GM19397 (cell line): ENCODE results near the gene APRT.
"Not testable (repeated sequence)": the region's sequence is repeated elsewhere in the genome, so short reads cannot be mapped to it uniquely, and the experiment has no call there.

Experiments
- ATAC-seq: cut with Tn5 transposase; IDR thresholded peaks from one replicate; pipeline ENCODE4 v1.9.1; 2021; ENCODE audit warnings: mild to moderate bottlenecking, moderate library complexity; ENCODE audit not compliant: unreplicated experiment

Gene APRT

DNA sequence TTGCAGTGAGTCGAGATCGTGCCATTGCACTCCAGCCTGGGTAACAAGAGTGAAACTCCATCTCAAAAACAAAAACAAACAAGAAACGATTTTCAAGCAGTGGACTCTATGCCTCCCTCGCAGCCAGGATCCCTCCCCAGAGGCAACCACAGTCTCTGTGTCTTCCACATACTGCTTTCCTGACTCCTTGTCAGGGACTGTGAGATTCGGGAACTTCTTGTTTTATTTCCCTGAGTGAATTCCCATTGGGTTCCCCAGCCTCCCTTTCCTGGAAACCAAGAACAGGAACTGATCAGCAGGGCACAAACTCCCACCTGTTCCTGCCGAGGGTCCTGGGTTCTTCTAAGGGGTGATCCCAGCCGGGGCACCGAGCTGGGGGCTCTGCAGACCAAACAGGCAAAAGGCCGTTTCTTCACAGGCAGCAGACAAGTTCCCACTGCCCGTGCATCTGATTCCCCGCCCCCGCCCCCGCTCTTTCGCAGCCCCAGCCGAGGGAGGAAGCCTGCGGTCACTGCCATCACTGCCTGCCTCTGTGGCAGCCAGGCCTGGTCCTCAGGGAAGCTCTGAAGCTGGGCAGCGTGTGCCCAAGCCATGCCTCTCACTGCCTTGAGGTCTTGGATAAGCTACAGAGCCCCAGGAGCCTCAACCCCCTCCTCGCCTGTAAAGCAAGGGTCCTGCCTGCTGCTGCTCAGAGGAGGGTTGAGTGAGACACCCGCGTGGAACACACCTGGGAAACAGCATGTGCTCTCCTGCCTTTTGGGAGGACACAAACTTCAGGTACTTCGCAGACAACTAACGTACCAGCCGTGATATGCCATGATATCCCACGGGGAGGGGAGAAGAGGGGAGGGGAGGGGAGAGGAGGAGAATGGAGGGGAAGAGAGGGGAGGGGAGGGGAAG, 21.2 kb downstream of the APRT start:
- no peak for ATAC-seq

DNA sequence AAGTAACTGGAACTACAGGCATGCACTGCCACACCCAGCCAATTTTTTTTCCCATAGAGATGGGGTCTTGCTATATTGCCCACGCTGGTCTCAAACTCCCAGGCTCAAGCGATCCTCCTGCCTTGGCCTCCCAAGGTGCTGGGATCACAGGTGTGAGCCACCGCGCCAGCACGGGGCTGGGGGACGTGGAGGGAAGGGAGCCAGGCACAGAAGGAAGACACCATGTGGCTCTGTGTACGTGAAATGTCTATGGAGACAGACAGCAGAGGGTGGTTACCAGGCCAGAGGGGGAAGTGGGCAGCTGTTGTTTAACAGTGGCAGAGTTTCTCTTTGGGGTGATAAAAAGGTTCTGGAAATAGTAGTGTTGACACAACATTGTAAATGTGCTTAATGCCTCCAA, 22.1 kb downstream of the APRT start:
- ATAC-seq = no peak

DNA sequence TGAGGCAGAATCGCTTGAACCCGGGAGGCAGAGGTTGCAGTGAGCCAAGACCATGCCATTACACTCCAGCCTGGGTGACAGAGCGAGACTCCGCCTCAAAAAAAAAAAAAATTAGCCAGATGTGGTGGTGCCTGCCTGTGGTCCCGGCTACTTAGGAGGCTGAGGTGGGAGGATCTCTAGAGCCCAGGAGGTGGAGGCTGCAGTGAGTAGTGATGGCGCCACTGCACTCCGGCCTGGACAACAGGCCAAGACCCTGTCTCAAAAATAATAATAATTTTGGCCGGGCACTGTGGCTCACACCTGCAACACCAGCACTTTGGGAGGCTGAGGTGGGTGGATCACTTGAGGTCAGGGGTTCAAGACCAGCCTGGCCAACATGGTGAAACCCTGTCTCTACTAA, 23.0 kb downstream of the APRT start:
- ATAC-seq = not testable (repeated sequence)

DNA sequence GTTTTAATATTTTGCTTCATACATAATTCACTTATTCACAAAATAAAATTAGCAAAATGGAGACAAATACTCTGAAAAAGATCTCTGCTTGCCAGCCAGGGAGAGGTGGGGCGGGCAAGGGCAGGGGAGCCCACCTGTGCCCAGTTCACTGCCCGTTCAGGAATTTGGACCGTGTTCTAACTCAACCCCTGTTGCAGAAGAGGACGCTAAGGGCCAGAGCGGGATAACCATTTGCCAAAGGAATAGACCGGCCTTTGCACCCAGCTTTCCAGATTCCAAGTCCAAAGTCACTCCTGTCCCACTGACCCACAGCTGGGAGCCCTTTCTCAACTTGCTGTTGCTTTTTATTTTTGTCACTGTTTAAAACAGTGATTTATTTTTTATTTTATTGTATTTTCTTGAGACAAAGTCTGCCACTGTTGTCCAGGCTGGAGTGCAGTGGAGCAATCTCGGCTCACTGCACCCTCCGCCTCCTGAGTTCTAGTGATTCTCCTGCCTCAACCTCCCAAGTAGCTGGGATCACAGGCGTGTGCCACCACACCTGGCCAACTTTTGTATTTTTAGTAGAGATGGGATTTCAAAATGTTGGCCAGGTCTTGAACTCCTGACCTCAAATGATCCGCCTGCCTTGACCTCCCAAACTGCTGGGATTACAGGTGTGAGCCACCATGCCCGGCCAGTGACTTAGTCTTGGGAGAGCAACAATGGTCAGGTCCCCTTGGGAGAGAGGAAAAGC, 24.0 kb downstream of the APRT start:
- ATAC-seq = no peak

DNA sequence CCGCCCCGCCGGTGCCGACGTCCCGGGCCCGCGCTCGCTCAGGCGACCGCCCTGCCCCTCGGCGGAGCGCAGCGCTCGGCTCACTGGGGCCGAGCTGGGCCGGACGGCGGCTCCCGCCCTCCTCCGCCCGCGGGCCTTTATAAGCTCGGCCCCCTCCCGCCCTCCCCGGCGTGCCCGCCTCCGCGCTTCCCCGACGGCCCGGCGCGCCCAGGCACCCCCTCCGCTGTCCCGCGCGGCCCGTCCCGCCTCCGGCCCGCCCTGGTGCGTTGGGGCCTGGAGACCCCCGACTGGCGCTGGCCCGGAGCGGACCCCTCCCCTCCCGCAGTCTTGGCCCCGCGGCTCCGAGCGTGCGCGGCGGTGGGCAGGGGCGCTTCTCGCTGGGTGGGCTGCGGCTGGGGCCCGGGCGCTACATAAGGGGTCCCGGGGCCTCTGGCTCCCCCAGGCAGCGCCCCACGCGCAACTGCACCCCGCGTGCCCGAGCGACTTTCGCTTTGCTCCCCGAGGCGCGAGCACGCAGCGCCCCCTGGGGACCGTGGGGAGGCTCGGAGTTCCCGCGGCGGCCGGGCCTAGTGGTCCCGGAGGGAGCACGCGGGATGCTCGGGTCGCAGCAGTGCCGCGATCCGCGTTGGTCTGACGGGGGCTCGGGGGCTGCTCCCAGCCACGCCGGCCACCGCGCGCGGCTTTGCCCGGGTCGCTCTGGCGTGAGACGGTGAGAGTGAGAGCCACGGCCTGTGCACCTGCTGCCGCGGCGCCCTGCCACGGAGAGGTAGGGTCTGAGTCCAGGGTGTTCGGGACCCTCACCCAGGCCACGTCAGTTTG, 26.4 kb downstream of the APRT start, which contains the start of gene PIEZO1:
TSS of gene PIEZO1 (minus strand) at position 115 of the 819 bp plus-strand sequence. CDS start 256 bp downstream, outside the sequence.
- ATAC-seq = no peak

DNA sequence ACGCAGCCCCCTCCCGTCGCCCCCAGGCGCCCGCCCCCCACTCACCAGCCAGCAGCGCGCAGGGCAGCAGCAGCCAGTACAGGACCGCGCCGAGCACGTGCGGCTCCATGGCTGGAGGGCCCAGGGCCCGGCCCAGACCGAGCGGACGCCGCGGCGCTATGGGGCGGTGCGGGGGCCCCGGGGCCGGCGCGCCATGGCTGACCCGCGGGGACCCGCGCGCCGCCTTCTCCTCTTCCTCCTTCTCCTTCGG, 26.9 kb downstream of the APRT start:
- ATAC-seq = no peak

DNA sequence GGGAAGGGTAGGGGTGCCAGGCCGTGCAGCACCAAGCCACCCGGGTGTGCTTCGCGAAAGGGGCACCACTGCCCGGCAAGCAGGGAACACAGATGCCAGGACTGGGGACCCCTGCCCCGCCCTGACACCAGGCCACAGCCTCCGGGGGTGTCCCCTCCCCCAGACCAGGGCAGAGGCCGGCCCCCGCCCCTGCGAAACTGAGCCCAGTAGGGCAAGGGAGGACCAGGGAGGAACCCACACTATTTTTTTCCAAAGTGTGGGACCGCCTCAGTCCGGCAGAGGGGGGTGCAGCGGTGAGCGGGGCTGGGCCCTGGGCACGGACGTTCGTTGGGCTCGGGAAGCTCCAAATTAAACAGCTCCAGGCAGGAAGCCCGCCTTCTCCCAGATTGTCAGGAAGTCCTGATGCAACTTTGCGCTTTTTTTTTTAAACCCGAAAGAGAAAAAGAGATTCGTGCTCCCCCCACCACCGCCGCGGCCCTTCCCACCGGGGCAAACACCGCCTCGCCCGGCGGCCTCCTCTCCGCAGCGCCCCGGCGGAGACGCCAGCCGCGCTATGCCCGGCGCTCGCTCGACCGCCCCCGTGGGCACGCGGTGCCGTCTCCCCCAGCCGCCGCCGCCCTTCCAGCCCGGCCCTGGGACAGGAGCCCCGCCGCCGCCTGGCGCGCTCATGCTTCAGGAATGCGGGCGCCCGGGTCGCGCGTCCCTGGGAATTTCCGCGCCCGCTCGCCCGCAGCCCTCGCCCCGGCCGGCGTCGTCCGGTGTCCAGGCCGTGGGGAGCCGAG, 27.5 kb downstream of the APRT start:
- ATAC-seq = no peak

DNA sequence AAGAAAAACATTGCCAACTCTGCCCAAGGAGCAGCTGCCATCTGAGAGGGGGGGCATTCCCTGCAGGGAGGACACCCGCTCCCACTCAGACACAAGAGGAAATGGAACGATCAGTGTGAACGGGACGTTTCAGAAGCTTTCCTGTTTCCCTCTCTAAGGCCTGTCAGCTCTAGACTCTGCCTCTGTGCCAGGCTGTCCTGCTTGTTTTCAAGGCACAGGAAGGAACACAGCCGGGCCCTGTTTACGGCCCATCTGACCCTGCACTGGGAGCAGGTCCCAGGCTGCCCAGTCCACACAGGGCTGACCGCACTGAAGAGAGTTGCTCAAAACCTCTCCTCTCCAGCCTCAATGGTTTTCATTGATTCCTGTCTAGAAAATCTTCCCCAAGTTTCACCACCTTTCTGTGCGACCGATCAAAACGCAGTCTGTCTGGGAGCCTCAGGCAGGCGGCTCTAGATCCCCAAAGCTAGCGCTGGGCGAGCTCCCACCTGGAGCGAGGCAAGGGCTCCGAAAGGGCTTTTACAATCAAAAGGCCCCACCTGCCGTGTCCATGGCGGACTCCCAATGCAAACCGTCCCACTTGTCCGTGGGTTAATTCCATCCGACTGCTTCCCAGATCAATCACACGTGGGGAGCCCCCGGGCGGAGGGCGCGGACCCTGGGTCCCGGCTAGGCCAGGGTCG, 28.2 kb downstream of the APRT start:
- no peak for ATAC-seq

DNA sequence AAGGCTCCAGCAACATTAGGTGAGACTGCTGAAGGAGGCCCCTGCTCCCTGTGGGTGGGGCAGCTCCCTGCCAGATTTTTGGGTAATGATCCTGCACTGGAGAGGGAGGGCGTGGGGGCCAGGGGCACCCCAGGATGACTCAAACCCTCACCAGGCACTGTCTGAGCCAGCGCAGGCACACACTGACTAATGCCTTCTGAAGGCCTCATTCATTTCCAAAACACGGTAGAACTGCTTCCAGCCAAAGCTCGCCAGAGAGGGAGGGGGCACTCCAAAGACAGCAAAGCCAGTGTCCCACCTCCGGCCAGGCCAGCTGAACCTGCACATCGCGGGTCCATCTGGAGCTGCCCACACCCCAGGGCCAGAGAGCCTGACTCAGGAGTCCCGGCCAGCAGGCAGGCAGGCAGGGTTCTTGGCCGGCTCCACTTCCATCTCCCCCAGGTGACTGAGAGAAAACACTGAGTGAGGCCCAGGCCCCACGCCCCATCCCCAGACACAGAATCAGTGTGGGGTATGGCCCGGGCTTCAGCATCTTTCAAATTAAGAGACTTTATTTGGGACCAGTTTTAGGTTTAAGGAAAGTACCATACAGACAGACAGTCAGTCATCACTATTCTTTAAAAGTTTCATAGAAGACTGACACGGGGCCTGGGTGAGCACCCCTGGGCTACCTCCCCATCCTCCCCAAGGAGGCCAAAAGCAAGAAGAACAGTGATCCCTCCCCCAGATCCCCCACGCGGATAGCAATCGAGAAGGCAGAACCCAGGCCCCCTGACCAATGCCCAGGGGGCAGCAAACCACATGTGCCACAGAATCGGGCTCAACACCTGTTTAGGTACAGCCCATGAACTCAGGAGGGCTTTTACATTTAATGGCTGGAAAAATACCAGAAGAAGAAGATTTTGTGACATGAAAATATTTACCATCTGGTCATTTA, 29.0 kb downstream of the APRT start:
- no peak for ATAC-seq

DNA sequence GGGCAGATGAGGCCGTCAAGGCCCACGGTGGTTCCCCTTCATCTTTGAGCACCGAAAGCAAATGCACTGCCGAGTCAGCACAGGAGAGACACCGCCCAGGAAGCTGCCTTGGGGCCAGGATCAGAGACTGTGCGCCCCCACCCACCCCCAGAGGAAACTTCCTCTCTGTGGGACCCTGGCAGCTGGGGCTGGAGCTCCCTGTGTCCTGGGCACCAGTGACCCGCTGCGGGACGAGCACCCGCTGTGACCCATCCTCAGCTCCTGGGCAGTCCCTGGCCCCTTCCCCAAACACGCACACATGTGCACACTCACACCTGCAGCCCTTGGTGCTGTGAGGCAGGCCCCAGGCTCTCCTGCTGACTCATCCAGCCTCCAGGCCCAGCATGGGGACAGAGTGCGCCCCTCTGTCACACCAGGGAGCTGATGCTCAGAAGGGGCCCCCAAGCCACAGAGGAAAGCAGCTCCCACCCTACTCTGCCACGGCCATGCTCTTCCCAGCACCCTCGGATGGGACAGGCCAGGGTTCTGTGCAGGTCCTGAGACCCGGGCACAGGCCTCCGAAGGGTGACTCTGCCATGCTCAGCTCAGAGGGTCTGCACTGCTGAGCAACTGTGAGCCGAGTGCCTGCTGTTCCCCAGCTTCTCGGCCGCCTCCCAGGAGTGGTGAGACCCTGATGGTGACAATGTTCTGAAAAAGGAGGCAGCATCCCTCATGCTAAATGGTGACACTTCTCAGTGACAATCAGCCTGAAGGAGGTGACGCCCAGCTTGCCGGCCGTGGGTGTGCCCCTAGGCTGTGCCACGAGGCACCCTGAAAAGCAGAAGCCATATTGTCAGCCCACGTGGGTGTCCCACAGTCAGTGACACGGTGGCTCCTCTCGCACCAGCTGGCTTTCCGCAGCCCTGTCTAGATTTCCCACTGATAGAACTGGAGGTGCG, 30.3 kb downstream of the APRT start:
- peak; percentile 32 for ATAC-seq

DNA sequence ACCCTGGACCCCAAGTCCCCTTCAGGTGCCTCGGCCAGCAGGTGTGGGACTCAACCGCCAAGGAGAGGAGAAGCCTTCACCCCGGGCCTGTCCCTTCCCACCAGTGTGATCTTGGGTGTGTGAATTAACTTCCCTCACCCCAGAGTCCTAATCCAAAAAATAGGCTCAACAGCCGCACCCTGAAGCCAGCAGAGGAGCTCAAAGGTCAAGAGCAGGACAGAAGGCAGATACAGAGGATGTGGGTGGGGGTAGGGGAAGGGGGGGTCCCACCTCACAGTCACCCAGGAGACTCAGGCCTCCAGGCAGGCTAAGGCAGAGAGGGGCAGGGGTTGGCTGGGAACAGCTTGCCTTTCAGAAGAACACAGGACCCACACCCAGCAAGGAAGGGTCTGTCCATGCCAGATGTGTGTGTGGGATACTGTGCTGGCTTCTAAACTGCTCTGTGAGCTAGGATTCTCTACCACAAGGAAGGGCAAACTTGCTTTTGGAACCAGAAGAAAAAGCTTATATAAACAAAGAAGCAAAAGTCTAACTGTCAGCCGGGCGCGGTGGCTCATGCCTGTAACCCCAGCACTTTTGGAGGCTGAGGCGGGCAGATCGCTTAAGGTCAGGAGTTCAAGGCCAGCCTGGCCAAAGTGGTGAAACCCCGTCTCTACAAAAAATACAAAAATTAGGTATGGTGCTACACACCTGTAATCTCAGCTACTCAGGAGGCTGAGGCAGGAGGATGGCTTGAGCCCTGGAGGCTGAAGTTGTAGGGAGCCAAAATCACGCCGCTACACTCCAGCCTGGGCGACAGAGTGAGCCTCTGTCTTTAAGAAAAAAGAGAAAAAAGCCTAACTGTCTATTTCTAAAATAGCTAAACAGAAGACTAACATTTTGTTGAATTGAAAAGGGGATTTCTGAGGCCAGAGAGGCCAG, 31.3 kb downstream of the APRT start:
- ATAC-seq = no peak

DNA sequence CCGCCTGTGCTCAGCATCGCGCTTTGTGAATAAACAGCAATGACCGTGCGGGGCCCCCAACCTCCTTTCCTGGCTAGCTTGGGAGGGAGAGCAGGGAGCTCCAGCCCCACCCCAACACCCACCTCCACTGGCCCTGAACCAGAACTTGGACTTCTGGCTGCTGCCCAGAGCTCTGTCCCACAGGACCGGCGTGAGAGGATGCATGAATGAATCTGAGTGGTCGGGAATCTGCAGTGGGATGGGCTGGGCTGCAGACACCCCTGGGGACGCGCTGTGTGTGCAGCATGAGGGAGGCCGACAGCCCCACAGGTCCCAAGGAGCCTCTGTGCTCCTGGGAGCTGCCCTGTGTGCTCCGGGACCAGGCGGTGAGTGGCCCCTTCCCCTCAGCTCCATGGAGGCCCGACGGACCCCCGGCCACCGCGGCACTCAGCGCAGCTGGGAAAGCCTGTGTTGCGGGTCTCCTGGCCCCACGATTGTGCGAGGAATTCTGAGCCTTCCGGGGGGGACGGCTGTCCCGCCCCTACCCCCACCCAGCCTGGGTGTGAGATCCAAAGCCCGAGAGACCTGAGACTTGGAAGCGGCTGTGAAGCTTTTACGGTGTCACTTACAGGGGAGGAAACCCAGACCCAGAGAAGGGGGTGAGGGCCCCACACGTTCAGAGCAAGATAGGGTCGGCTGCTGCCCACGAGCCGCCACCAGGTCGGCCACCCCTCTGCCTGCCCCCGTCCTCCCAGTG, 32.2 kb downstream of the APRT start:
- ATAC-seq = no peak

DNA sequence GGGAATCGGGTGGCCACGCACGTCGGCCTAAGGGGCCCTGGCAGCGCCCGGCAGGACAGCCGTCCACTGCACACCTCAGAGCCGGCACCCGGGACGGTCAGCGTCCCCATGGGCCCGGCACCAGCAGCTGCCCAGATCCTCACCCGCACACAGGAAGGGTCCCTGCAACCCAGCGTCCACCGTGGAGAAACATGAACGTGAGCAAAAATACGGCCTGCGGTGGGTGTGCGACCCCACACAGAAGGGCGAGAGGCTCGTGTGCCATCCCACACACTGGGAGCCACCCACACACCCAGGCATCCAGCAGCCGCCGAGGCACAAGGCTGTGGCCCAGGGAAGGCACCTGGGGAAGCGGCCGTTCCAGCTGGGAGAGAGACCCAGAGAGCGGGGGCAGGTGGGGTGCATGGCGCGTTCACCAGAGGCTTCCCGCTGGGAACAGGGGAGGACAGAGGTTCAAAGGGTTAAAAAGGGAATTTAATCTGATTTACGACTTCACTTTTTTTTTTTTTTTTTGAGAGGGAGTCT, 33.1 kb downstream of the APRT start:
- no peak for ATAC-seq

DNA sequence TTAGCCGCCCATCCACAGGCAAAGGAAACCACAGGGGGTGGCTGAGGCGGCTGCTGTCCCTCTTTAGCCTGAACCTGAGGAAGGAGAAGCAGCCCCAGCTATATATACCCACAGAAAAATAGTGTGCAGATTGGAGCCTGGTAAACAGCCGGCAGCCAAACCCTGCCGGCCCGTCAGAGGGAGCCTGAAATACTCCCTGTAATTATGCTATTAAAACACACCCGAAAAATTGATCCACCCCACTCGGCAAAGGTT, 33.5 kb downstream of the APRT start:
- ATAC-seq = no peak

DNA sequence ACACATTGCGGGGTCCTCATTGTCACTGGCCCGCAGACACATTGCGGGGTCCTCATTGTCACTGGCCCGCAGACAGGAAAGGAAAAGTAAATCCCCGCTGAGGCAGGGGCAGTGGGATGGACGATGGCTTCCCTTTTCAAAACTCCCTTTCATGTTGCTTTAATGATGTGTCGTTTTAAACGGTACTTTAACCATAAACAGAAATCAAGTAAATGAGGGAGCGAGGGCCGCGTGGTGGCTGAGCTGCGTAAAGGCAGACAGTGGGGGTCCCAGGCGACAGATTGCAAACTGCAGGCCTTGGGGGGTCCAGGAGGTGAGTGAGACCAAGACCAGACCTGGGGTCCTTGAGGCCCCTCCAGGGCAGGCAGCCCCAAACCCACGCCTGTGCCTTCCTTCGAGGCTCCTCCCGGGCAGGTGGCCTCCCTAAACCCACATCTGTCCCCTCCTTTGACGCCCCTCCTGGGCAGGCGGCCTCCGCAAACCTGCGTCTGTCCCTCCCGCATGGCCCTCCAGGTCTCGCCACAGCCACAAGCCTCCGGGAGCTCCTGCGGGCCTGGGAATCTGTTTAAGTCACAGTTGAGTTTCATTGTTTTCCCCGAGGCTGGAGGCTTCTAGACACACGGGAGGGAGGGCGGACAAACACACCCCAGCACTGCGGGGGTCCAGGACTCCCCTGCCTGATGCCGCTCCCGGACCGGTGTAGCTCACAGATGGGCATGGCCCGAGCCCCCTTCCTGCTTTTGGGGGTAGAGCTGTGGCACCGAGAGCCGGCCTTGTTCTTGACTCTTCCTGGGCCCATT, 34.1 kb downstream of the APRT start:
- ATAC-seq = no peak

DNA sequence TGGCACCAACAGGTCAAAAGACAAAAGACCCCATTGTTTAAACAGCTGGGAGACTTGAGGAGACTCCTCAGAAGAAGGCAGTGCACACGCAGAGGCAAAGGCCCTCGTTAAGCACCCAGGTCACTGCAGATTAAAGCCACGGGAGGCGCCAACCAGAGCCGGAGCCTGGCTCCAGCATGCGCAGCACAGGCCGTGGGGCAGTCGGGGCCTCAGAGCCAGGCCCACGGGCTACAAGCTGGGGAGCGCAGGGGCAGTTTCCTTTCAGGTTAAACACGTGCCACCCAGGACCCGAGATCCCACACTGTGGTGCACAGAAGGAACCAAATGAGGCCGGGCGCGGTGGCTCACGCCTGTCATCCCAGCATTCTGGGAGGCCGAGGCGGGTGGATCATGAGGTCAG, 35.9 kb downstream of the APRT start:
- no peak for ATAC-seq
